GM19099 (cell line): ENCODE data around the gene SPTLC1.

Source experiments
- POLR2A ChIP-seq: IDR thresholded peaks from 3 replicates; pipeline ENCODE4 v1.6.1; 2011; ENCODE audit warnings: low read depth; ENCODE audit not compliant: insufficient read length; ENCODE audit errors: extremely low read depth

The SPTLC1 gene

DNA sequence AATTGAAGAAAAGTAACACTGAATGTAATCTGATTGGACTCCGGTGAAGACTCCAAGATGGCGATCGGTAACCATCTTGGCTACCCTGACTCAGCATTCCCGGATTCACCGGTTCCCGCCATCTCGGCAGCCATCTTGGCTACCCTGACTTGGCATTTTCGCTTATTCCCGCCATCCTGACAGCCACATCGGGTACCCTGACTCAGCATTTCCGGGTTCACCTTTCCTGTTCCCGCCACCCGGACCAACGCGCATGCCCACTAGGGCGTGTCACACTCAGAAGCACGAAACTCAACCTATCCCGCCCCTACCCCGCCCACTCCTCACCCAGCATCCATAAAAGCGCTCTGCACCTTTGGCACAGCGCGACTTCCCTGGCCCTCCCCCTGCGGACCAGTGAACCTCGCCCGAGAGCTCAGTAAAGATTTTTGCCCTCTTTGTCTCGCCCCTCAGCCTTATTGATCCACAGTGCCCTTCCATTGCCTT, 17.2 kb downstream of the SPTLC1 start:
- no peak for TF ChIP-seq POLR2A

DNA sequence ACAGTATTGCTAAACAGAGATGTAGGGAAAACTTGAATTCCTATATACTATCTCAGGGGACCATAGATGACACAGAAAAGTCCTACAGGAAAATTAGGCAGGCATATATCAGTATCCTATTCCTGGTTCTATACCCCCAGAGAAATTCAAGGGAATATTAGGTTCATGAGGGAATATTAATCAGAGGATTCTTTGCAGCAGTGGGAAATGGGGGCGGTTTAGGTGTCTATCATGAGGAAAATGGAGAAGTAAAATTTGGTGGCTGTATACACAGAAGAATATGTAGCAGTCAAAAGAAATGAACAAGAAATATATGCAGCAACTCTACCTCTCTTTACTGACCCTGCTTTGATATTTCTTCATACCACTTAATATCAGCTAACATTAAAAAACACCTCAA, 20.0 kb downstream of the SPTLC1 start:
- no peak for TF ChIP-seq POLR2A

DNA sequence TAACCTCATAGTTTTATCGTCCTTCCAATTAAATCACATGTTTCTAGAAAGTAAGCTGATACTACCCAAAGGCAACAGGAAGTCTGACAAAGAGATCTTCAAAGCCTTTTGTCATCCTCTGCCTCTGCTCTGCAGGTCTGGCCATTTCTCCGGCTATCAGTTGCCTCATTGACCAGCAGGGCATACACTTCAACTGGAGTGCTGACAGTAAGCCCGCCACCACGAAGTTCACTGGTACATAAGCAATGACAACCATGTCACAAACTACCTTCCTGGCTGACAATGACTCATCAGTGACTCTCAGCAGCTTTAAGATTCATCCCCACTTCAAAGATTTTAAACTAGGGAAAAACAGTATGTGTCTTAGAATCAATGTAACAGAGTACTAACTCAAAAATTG, 20.6 kb downstream of the SPTLC1 start:
- TF ChIP-seq POLR2A, result no peak

DNA sequence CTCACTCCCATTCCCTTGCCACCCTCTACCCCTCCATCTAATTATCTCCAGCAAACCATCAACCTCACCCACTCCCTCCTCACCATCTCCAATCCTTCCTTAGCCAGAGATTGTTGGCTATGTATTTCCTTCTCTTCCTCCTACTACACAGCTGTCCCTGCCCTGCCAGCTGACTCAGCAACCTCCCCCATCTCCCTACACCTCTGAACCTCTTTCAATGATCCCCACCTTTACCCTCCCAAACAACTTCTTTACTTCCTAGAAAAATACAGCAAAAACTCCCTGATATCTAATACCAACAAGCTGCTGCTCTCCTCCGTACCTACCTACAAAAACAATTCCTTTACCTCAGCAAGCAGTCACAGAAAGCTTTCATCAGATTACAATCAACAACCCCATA, 37.3 kb downstream of the SPTLC1 start:
- no peak for TF ChIP-seq POLR2A

DNA sequence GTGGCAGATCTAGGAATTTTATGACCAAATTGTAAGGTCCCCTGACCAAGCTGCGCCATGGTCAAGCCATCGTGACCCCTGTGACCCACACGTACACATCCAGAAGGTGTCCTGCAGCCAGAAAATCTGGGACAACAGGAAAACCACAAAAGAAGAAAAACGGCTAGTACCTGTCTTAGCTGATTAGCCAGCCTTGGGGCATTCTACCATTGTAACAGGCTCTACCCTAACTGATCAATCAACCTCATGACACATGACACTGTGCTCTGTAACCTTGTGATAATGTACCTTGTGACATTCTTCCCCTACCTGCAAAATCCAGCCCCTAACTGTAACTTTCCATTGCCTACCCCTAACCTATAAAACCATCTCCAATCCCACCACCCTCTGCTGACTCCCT, 43.6 kb downstream of the SPTLC1 start:
- TF ChIP-seq POLR2A, result no peak

DNA sequence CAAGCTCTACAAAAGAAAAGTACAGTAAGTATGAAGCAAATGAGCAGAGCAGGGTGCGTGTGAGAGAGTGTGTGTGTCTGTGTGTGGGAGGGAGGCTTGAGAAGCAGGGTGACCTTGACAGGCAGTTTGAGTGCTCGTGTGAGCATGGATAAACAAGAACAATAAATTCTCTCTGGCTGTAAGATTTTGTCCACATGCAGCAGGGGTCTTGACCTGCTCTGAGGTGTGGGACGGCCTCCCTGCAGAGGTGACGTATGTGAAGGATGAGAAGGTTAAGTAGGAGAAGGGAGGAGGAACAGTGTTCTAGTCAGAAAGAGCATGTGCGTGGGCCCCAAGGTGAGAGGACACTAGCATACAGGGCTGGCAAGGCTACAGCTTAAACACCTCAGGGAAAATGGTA, 49.0 kb downstream of the SPTLC1 start:
- TF ChIP-seq POLR2A, result no peak

DNA sequence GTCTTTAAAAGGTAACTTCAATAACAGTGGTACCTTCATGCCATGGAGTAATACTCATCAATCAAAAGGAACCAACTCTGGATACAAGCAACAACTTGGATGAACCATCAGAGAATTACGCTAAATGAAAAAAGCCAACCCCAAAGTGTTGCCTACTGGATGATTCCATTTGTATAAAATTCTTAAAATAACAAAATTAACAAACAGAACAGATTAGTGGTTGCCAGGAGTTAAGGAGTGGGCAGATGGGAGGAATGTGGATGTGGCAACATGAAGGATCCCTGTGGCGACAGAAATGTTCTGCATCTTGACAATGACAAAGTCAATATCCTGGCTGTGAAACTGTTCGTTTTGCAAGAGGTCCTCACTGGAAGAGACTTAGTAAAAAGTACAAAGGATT, 50.5 kb downstream of the SPTLC1 start:
- no peak for TF ChIP-seq POLR2A

DNA sequence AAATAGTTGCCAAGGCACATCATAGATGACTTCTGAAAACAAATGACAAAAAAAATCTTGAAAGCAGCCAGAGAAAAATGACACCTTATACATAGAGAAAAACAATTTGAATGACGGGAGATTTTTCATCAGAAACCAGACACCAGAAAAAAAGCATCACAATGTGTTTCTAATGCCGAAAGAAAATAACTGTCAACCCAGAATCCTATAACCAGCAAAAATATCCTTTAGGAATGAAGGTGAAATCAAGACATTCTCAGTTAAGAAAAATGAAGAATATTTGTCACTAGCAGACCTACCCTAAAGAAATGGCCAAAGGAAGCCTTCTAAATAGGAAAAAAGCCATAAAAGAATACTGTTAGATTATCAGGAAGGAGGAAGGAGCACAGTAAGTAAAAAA, 54.0 kb downstream of the SPTLC1 start:
- no peak for TF ChIP-seq POLR2A

DNA sequence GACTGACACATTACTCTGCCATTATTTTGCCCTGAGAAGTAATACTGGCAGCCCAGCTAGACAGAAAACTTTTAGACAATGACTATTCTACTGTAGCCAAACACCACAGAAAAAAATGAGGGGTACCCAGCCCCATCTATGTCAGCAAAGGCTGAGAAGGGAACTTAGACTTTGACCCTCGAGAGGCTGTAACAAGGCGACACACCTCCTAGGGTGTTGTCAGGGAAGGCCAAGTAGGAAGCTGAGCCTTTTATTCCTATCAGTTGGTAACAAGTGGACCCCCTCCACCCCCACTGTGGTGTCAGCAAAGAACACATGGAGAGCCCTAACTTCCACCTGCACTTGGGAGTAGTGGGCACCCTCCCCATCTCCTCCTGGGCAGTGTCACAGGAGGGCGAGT, 55.6 kb downstream of the SPTLC1 start:
- no peak for TF ChIP-seq POLR2A

DNA sequence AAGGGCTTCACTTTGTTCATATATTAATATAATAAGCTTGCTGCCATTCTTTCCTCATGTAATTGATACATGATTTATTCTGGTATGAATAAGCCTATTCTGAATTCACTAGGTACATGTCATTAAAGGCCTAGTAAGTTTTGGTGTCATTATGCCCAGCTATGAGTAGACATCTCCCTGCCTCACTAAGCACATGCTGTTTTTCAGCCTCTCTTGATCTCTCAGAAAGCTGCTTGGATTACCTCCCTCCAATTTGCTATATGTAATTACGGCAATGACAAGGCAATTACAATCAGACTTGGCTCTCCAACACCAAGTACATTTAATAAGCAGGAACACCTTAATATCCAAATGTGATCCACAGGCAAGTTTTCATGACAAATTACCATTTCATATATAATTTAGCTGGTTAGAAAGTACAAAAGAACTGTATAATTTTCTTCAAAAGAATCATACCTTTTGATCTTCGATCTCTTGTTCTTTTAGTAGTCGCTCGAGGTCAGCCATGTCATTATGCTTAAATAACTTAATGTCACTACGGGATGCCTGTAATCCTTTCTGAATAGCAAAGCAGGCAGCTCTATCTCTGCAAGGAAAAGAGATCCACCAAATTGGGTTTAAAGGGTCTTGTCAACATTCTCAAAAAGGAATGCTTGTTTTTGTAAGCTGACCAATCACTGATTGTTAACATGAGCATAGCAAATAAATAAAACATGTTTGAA, 56.3 kb downstream of the SPTLC1 start:
- TF ChIP-seq POLR2A, result no peak

DNA sequence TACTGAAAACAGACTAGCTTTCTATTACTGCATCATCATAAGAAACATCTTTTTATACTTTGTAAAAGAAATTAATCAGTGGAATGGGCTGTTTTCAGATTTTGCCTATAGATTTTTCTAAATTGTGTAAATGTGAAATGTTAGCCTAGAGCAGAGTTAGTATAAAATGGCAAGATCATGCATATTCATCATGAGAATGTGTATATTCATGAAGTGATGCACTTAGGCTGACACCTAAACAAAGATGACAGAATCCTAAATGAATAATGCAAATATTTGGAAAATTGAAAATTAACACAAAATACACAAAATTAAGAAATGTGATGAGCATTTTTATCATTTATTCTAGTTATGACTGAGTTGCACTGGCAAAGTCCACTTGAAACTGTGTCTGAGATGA, 57.2 kb downstream of the SPTLC1 start:
- no peak for TF ChIP-seq POLR2A

DNA sequence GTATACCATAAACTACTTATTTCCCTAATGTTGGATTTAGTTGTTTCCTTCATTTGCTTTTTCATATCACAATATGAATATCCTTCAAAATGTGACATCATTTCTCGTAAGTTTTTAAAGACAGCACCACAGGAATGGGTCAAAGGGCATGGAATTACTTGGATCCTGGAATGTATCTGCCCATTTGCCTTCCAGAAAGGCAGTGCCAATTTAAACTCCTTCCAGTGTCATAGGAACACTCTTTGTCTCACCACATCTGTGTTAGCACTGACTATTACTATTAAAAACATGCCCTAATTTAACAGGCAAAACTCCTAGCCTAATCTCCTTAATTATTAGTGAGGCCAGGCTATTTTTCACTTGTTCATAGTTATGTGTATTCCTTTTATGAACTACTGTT, 58.0 kb downstream of the SPTLC1 start:
- TF ChIP-seq POLR2A, result no peak

DNA sequence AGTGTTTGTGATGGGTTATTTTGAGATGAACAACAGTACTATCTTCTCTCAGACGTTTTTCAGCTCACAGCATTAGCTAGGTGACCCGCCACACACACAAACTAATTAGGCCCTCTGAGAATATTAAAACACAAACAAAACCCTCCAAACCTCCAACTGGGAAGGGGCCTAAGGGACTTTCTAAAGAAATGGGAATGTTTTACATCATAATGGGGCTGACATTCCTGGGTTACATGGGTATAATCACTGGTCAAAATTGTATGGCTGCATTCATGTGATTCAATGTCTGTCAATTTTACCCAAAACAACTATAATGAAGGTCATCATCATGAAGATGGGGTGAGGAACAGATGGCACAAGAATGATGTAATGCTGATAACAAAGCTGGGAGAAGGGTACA, 59.6 kb downstream of the SPTLC1 start:
- no peak for TF ChIP-seq POLR2A

DNA sequence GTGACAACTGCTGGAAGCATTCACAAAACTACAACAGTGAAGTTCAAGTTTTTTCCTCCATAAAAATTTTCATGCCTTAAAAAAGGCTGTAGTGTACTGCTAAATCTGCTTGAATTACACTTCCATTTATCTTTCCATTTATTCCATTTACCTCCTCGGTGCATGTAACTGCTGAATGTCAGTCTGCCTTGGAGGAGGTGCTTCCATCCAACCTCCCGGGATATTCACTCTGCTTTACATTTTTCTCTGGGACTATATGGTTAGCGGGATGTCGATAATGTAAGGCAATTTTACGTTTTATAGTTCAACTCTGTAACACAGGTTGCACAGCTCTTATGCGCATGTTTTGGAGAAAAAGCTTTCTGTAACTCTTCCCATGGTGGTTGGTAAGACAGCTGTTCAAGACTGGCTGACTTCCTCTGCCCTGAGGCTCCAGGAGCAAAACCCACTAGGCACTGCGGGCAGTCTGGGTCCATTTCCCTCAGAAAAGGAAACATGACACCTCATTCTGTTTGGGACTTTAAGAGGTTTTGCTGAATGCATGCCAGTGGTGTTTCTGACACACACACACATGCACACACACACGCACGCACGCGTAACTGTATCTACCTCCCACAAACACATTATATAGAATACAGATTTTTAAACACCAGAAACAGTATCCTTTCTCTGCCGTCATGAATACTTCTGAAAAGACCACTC, 66.1 kb downstream of the SPTLC1 start:
- TF ChIP-seq POLR2A, result no peak

DNA sequence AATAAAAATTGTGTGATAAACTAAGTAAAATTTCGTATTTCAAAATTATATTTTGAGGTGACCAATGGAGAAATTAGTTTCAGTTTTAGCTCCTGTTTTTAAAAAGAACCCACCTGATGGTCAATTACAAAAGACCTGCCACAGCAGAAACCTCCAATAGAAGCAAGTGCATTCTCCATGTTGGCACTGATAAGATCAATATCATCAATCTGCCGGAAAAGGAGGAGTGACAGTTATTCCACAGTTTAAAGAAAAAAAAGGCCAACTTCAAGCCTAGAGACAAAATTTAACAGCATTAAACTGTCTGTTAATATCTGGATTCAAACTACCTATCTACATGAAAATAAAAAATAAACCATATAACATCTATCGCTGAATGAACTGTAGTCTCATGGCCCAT, 67.7 kb downstream of the SPTLC1 start:
- no peak for TF ChIP-seq POLR2A

DNA sequence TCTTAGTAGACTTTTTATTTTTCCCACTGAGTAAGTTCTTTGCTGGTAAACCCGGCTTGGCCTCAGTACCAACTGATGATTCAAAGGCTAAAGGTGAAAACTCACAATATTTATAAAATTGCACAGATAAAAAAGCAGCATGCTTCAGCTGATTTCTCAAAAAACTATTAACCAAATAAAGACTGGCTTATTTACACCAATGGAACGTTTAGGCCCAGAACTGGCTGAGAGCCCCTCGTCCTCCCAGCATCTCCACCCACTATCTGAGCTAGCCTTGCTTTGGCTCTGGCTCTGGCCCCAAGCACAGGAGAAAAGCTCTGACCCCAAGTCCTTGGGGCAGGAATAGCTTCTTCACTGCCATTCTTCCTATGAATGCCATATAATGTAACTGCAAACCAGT, 68.5 kb downstream of the SPTLC1 start:
- no peak for TF ChIP-seq POLR2A

DNA sequence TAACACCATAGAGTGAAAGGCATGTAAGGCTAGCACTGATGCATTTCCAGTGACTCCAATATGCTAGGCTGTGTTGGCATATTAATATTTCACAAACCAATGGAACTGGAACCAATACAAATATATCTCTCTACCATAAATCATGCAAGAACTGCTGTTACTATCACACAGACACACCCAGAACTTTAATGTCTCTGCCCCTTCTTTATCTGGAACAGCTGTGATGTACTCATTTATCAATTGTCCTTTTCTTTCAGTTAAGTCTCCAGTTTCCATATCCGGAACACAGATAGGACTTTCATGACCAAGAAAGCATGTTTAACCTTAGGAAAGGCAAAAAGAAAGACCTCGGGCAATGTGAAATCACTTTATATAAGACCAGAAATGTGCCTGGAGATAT, 70.3 kb downstream of the SPTLC1 start:
- TF ChIP-seq POLR2A, result no peak

DNA sequence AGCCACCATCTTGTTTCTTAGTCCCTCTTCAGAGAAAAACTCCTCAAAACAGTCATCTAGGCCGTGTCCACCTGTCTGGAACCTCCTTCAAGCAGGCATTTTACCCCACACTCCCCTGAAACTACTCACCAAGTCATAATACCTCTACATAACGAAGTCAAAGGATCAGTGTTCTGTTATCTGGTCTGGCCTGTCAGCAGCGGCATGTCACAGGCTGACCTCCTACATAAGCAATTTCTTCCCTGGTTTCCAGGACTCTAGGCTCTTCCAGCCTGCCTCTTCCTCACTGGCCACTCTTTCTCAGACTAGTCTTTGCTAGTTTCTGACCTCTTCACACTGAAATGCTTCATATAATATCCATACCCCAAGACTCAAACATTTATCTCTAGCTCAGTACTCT, 72.2 kb downstream of the SPTLC1 start:
- no peak for TF ChIP-seq POLR2A

DNA sequence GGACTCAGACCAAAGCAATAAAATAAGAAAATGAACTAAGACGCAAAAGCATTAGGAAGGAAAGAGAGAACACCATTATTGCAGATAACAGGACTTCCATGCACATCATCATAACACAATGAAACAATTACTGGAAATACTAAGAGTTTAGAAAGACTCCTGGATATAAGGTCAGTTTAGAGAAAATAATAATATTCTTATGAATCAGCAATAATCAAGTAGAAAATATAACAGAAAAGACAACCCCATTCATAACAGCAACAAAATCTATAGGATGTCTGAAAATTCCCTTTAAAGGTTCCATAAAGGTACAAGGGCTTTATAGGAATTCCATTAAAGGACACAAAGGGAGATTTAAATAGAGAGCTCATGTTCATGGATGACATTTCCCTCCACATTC, 73.0 kb downstream of the SPTLC1 start:
- no peak for TF ChIP-seq POLR2A
